Islet of Langerhans (tissue), 1 donor: ENCODE results near the gene TLR5.
"Not testable (repeated sequence)": the region's sequence is repeated elsewhere in the genome, so short reads cannot be mapped to it uniquely, and the experiment has no call there.

Experiments used
- FAIRE-seq: peaks from one replicate; lab custom pipeline; 2011; peaks lifted over from hg19 to GRCh38; lab: Jason Lieb, UNC

Gene TLR5

GRCh38 chr1:223142795-223143536 lies at the start of gene TLR5:
Gene TLR5 (minus strand): TSS chr1:223143248. CDS start chr1:223113031, 30,217 bp downstream.
- no peak for FAIRE-seq

- FAIRE-seq, result no peak
Measured at GRCh38 chr1:223189903-223190724, 47.1 kb upstream of the TLR5 start.

GRCh38 chr1:223189525-223189902 lies 46.5 kb upstream of the TLR5 start:
- FAIRE-seq, result no peak

GRCh38 chr1:223188618-223189356 lies 45.7 kb upstream of the TLR5 start:
- FAIRE-seq, result no peak

- no peak for FAIRE-seq
Measured at GRCh38 chr1:223186800-223187199, 43.8 kb upstream of the TLR5 start.

- FAIRE-seq, result no peak
Measured at GRCh38 chr1:223183268-223183862, 40.3 kb upstream of the TLR5 start.

GRCh38 chr1:223180731-223181321 lies 37.8 kb upstream of the TLR5 start:
- FAIRE-seq, result no peak

- no peak for FAIRE-seq
Measured at GRCh38 chr1:223179786-223180185, 36.7 kb upstream of the TLR5 start.

GRCh38 chr1:223179280-223179679 lies 36.2 kb upstream of the TLR5 start:
- no peak for FAIRE-seq

- no peak for FAIRE-seq
Measured at GRCh38 chr1:223177681-223178080, 34.6 kb upstream of the TLR5 start.

- FAIRE-seq, result no peak
Measured at GRCh38 chr1:223176437-223176836, 33.4 kb upstream of the TLR5 start.

GRCh38 chr1:223175633-223176032 lies 32.6 kb upstream of the TLR5 start:
- FAIRE-seq, result no peak

- no peak for FAIRE-seq
Measured at GRCh38 chr1:223175032-223175431, 32.0 kb upstream of the TLR5 start.

GRCh38 chr1:223169458-223169857 lies 26.4 kb upstream of the TLR5 start:
- not testable (repeated sequence) for FAIRE-seq

- FAIRE-seq, result no peak
Measured at GRCh38 chr1:223161321-223161720, 18.3 kb upstream of the TLR5 start.

- FAIRE-seq, result no peak
Measured at GRCh38 chr1:223156343-223156742, 13.3 kb upstream of the TLR5 start.

GRCh38 chr1:223155153-223155552 lies 12.1 kb upstream of the TLR5 start:
- no peak for FAIRE-seq

GRCh38 chr1:223153177-223154119 lies 10.4 kb upstream of the TLR5 start:
- no peak for FAIRE-seq

GRCh38 chr1:223152399-223152798 lies 9.4 kb upstream of the TLR5 start:
- FAIRE-seq, result no peak

GRCh38 chr1:223150443-223150842 lies 7.4 kb upstream of the TLR5 start:
- FAIRE-seq, result no peak

- no peak for FAIRE-seq
Measured at GRCh38 chr1:223147873-223148272, 4.8 kb upstream of the TLR5 start.
